GM19351 (cell line): ENCODE data around the gene TTLL8.
"Not testable (repeated sequence)": the region's sequence is repeated elsewhere in the genome, so short reads cannot be mapped to it uniquely, and the experiment has no call there.

Experiments used
- ATAC-seq: cut with Tn5 transposase; IDR thresholded peaks from one replicate; pipeline ENCODE4 v1.9.1; 2021; ENCODE audit warnings: mild to moderate bottlenecking, moderate library complexity; ENCODE audit not compliant: unreplicated experiment

Gene TTLL8

DNA sequence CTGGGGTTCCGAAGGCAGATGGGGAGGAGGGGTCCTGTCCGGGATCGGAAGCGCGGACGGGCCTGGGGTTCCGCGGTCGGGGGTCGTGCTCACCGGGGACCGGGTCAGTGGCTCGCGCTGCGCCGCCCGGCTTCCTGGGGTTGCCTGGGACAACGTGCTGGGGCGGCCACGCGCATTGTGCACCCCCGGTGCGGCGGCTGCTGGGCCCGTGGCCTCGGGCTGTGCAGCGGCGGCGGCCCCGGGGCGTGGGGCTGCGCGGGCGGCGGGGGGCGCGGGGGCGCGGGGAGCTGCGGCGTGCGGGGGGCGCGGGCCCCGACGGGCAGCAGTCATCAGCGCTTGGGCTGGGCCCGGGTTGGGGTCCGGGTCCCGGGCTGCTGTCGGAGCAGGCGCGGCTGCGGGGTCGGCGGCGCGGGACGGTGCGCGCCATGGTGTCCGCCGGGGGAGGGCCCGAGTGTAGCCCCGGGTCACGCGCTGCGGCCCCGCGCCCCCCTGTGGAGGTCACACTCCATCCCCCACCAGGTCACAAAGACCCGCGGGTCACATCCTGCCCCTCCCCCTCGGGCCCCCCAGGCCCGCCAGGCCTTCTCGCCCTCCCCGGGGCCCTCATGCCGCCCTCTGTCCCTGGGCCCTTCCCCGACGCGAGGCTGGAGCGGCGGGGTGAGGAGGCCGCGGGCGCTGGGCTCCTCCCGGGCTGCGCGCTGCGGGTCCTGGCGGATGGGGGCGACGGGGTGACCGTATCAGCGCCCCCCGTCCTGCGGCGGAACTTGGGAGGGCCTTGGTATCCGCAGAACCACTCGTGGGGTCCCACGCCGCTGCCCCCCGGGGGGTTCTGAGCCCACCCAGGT is at the start of gene TTLL8:
Gene TTLL8 (minus strand): TSS at position 238 of the 845 bp plus-strand sequence.
- ATAC-seq = no peak

DNA sequence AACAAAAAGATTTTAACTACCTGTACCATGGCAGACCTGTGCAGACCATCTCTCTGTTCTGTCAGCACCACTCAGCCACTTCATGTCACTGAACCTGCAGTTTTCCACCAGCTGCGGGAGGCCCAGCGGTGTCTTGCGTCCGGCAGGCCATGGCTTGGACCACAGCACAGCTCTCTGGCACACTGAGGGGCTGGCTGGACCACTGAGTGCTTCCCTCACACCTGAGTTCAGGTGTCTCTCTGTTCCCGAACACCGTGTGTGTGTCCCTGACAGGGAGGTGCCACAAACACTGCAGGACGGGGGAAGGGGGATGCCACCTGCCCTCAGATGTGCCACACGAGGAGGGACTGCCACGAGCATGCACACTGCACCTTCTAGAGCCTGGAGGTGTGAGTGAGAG is 49.4 kb upstream of the TTLL8 start:
- ATAC-seq = no peak

GRCh38 chr22:50105208-50106100 is 47.4 kb upstream of the TTLL8 start:
- ATAC-seq = no peak

DNA sequence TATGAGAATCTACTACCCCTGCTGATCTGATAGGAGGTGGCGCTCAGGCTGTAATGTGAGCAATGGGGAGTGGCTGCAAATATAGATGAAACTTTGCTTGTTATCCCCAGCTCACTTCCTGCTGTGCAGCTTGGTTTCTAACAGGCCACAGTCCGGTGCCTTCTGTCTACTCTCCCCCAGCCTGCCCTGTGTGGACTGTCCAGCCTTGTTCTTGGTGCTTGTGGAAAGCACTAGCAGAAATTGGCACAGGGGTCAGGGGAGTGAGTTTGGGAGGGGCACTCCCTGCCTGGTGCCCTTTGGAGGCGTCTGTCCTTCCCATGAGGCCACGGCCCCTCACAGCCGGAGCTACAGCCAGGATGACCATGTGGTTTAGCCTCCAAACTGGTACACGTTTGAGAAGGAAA is 46.0 kb upstream of the TTLL8 start:
- no peak for ATAC-seq

- no peak for ATAC-seq
Observed at GRCh38 chr22:50102946-50103345, 44.8 kb upstream of the TTLL8 start.

- no peak for ATAC-seq
Observed at GRCh38 chr22:50101870-50102565, 43.9 kb upstream of the TTLL8 start.

DNA sequence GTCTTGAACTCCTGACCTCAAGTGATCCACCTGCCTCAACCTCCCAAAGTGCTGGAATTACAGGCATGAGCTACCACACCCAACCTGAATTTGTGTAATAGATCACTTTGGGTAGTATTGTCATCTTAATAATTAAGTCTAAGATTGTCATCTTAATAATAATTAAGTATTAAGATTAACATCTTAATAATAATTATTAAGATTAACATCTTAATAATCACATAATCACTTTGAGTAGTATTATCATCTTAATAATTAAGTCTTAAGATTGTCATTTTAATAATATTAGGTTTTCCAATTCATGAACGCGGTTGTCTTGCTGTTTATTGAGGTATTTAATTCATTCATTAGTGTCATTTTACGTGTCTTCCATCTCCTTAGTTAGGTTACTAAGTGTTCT is 40.0 kb upstream of the TTLL8 start:
- no peak for ATAC-seq

GRCh38 chr22:50092342-50092741 is 34.2 kb upstream of the TTLL8 start:
- ATAC-seq = no peak

DNA sequence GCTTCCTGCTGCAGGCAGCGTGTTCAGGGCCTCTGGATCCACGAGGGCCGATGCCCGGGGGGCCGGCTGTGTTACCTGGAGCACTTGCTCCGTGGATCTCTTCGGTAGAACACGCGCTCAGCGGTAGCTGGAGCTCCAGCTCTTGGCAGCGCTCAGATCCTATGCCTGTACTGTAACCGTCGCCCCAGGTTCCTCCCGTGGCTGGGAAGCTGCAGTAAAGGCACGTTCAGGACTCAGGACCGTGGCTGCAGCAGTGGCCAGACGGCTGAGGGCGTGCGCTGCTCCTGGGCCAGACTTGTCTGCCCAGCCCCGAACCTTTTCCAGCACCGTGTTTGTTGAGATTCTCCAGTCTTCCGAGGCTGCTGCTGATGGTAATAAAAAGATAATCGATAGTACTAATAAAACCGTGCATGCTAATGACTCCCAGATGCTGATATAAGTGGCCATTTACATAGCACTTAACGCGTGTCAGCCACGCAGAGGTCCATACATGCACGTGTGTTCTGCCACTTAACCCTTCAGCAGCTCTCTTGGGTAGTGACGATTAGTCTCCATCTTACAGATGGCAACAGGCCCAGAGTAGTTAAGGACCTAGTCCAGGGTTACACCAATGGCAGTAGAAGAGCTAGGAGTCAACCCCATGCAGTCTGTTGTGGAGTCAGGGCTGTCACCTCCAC is 33.1 kb upstream of the TTLL8 start:
- ATAC-seq = no peak

DNA sequence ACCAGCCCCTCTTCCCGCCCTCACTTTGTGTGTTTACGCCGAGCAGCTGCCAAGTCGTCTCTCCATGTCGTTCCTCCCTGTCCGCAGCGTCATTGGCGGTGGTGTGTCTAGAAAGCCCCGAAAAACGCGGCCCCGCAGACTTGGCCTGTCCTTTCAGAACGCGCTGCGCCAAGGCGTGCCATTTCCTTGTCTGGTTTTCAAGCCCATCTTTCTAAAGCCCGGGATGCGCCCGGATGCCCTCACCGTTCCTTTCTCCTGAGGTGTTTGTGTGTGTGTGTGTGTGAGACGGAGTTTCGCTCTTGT is 32.3 kb upstream of the TTLL8 start:
- no peak for ATAC-seq

GRCh38 chr22:50089682-50090411 is 31.7 kb upstream of the TTLL8 start, which contains the start of gene MOV10L1:
MOV10L1 (plus strand) TSS chr22:50090006; CDS start chr22:50090089, 83 bp downstream.
- ATAC-seq = no peak

- ATAC-seq = no peak
Observed at GRCh38 chr22:50089231-50089630, 31.1 kb upstream of the TTLL8 start.

- no peak for ATAC-seq
Observed at GRCh38 chr22:50088096-50088495, 30.0 kb upstream of the TTLL8 start.

GRCh38 chr22:50087646-50088045 is 29.5 kb upstream of the TTLL8 start:
- no peak for ATAC-seq

GRCh38 chr22:50086975-50087374 is 28.9 kb upstream of the TTLL8 start:
- not testable (repeated sequence) for ATAC-seq

- ATAC-seq = no peak
Observed at GRCh38 chr22:50086526-50086925, 28.4 kb upstream of the TTLL8 start.

- no peak for ATAC-seq
Observed at GRCh38 chr22:50085211-50085972, 27.3 kb upstream of the TTLL8 start, which contains the start of gene MLC1. MLC1 (minus strand) TSS chr22:50085426; CDS start chr22:50084902, 524 bp downstream.

GRCh38 chr22:50084614-50085021 is 26.5 kb upstream of the TTLL8 start:
- ATAC-seq = no peak

DNA sequence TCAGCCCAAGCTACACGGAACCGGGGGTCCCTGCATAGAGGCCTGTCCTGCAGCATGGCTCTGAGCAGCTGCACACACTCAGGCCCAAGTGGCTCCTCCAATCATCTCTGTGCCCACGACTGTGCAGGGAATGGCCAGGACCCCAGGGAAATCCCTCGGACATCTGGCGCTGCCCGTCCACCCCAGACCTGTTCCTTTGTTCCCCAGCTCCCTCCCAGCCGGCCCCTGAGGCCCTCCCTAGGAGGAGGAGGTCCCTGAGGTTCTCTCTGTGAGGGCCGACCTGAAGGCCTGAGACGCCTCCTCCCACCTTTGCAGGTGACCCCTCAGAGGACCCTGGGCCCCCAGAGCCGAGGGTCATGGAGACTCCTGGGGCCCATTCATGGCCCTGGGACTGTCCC is 26.0 kb upstream of the TTLL8 start:
- no peak for ATAC-seq
